Kidney epithelial cell (primary cell): Measurements from ENCODE around the gene CHI3L1. TPM values are rescaled to one million over a fixed set of nuclear protein-coding genes. Genes with fewer than 3 reads are reported as not detected.
A peak's percentile ranks its signal among the peaks of the same experiment; 100 is the strongest.

Experiments used
- DNase-seq: peaks from one replicate; pipeline ENCODE4 v3.0.0-alpha.2; 2010; ENCODE audit warnings: low read depth
- H3K27me3 ChIP-seq: 2 replicates; pipeline ENCODE4 v1.6.0; 2011; ENCODE audit warnings: low read length; ENCODE audit not compliant: control insufficient read depth, insufficient read depth
- H3K36me3 ChIP-seq: 2 replicates; pipeline ENCODE4 v1.5.1; 2011; ENCODE audit warnings: low read length; ENCODE audit not compliant: control insufficient read depth, insufficient read depth
- H3K4me3 ChIP-seq: 2 replicates; pipeline ENCODE4 v1.5.1; 2011; ENCODE audit warnings: low read depth, mild to moderate bottlenecking, control low read depth, low read length
- total RNA-seq: library from RNA; depleted of rRNA; stranded (reverse); fragments of >200 nt; gene quantifications from 2 replicates; pipeline ENCODE4 v1.2.3, GENCODE V29; 2015
- TF ChIP-seq, protein P1 (sequence below): IDR thresholded peaks from 2 replicates; pipeline ENCODE4 v1.5.1; 2011; ENCODE audit warnings: mild to moderate bottlenecking, moderate library complexity, low read length, control low read depth, inconsistent platforms; ENCODE audit not compliant: insufficient read depth, poor library complexity, severe bottlenecking

Gene CHI3L1
- total RNA-seq, 1 donor from 2014 or later, result 1.5 TPM

DNA sequence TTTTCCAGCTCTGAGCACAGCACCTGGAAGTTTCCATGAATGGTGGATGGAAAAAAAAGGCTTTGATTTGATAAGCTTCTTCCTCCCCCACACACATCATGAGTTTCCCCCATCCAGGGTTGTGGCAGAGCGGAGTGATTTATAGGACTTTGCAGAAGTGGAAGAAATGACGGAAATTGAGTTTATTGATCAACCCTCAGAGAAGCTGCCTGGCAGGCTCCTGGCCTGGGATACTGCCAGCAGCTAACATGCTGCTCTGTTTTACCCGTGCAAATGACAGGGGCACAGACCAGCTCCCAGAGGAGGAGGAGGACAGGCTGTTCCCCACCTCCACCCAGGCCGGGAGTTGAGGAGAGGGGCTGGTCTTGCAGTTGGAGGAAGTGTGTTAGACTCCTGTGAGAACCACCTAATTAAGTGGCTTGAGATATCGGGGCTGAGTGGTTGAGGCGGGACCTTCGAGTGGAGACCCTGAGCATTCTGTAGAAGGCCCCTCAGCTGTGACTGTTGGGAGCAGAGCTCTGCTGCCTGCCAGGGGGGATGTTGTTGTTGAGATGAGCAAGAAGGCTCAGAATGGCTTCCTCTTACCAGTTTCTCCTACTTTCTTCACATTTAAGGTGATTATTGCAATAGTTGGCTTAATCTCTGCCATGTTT is 37.2 kb downstream of the CHI3L1 start:
- TF ChIP-seq, protein P1, sequence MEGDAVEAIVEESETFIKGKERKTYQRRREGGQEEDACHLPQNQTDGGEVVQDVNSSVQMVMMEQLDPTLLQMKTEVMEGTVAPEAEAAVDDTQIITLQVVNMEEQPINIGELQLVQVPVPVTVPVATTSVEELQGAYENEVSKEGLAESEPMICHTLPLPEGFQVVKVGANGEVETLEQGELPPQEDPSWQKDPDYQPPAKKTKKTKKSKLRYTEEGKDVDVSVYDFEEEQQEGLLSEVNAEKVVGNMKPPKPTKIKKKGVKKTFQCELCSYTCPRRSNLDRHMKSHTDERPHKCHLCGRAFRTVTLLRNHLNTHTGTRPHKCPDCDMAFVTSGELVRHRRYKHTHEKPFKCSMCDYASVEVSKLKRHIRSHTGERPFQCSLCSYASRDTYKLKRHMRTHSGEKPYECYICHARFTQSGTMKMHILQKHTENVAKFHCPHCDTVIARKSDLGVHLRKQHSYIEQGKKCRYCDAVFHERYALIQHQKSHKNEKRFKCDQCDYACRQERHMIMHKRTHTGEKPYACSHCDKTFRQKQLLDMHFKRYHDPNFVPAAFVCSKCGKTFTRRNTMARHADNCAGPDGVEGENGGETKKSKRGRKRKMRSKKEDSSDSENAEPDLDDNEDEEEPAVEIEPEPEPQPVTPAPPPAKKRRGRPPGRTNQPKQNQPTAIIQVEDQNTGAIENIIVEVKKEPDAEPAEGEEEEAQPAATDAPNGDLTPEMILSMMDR, result no peak
- Histone ChIP-seq H3K36me3 (no peaks in the 10 kb centered on the region), H3K4me3 (no peak overlapping the region), H3K27me3 (no peaks in the 10 kb centered on the region)
- DNase-seq, result no peak

DNA sequence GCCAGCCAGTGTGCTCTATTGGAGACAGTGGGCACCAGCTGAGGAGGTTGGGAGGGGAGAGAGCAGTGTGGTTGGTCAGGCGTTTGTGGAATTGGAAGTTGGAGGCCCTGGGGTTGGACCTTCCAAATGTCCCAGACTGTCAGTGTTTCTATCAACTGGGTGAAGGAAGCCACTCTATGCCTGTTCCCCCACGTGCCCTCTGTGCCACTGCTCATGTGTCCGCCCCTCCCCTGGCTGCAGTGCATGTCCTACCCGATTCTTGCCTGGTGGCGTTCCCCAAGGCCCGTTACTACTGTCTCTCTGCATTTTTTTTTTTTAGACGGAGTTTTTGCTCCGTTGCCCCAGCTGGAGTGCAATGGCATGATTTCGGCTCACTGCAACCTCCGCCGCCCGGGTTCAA is 37.9 kb downstream of the CHI3L1 start:
- TF ChIP-seq, protein P1, result no peak
- no peak overlapping the region for H3K4me3 ChIP-seq
- no peak for DNase-seq

DNA sequence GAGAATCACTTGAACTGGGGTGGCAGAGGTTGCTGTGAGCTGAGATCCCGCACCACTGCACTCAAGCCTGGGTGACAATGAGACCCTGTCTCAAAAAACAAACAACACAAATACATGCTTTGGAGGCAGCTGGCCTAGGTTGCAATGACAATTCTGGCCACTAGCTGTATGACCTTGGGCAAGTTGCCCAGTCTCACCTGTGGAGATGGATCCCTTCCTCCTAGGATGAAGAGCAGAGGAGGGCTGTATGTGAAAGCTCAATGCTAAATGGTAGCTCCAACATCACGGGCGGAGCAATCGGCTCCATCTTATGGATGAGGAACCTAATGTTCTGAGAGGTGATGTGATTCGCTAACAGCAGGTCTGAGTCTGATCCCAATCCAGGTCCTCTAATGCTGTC is 38.4 kb downstream of the CHI3L1 start:
- Histone ChIP-seq H3K27me3 (no peaks in the 10 kb centered on the region), H3K36me3 (no peaks in the 10 kb centered on the region), H3K4me3 (no peak overlapping the region)
- no peak for DNase-seq
- TF ChIP-seq, protein P1, result peak; percentile 40

More for the DNA sequence above, 37.9 kb downstream of the CHI3L1 start:
- Histone ChIP-seq H3K27me3 (no peaks in the 10 kb centered on the region), H3K36me3 (no peaks in the 10 kb centered on the region)

DNA sequence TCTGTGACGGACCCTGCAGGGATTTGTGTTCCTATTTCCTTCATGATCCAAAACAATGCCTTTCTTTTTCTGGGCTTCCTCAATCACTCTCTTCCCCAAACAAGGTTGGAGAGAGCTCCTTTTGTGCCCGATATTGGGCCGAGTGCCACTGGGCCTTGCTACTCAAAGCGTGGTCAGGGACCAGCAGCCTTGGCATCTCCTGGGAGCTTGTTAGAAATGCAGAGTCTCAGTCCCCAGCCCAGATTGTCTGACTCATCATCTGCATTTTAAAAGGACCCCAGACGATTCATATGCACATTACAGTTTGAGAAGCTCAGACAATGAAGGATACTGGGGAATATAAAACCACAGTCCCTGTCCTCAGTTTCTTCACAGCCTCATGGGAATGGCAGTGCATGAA is 39.1 kb downstream of the CHI3L1 start:
- TF ChIP-seq, protein P1, result no peak
- H3K36me3 ChIP-seq, result no peaks in the 10 kb centered on the region
- no peak overlapping the region for H3K4me3 ChIP-seq
- no peak for DNase-seq
- H3K27me3 ChIP-seq, result no peaks in the 10 kb centered on the region

DNA sequence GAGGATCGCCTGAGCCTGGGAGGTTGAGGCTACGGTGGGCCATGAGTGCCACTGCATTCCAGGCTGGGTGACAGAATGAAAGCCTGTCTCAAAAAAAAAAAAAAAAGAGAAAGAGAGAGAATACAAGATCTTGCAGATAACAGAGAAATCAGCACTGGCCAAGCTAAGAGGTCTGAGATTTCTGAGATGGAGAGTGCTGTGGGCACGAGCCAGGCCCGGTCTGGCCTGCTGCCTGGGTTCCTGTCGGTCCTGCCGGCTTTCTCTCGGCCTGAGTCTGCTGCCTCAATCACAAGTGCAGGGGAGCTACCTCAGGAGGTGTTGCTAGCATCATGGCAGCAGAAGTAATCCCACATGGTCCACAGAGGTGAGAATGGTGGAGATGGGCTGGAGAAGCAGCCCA is 40.0 kb downstream of the CHI3L1 start:
- no peaks in the 10 kb centered on the region for H3K36me3 ChIP-seq
- H3K4me3 ChIP-seq, result no peak overlapping the region
- H3K27me3 ChIP-seq, result no peaks in the 10 kb centered on the region
- DNase-seq, result no peak
- TF ChIP-seq, protein P1, result no peak

DNA sequence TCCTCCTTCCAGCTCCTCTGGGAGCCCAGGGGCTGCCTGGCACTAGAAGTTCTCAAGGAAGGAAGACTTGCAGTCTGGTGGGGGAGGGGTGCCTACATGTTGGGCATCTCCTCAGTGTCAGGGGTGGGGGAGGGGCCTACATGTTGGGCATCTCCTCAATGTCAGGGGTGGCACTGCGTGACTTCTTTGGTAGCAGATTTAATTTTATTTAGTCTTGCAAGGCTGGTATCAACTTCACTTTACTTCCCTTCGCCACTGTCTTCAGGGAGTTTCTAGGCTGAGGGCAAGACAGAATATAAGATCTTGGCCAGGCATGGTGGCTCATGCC is 40.5 kb downstream of the CHI3L1 start:
- no peaks in the 10 kb centered on the region for H3K27me3 ChIP-seq
- no peaks in the 10 kb centered on the region for H3K36me3 ChIP-seq
- TF ChIP-seq, protein P1, result no peak
- DNase-seq, result no peak
- no peak overlapping the region for H3K4me3 ChIP-seq
